Activated CD4-positive, alpha-beta T cell treated with anti-CD3 and anti-CD28 coated beads, Interleukin-2, amount 10 ng/mL, durations not matched to agents 7 days and 5 days (primary cell): ENCODE measurements around the gene GEMIN7. TPM values are rescaled to one million over a fixed set of nuclear protein-coding genes. Genes with fewer than 3 reads are reported as not detected.

ENCODE experiments used
- CTCF ChIA-PET: fragments of 350-600 bp; sonication (Branson Sonifier 250); formaldehyde crosslinking; loops from one replicate; lab custom pipeline; 2021; ENCODE audit warnings: antibody characterized with exemption; lab: Charles Lee
- POLR2A ChIA-PET: fragments of 350-600 bp; sonication (Branson Sonifier 250); formaldehyde crosslinking; loops from one replicate; lab custom pipeline; 2021; ENCODE audit warnings: antibody characterized with exemption; lab: Charles Lee
- DNase-seq: peaks from one replicate; pipeline ENCODE4 v3.0.0-alpha.2; 2020
- H3K27ac Mint-ChIP-seq: one replicate; pipeline ENCODE4 v1.8.0; 2021; ENCODE audit warnings: mild to moderate bottlenecking, moderate library complexity, mixed read lengths
- H3K27me3 Mint-ChIP-seq: one replicate; pipeline ENCODE4 v1.8.0; 2021; ENCODE audit warnings: mixed read lengths
- H3K36me3 Mint-ChIP-seq: one replicate; pipeline ENCODE4 v1.8.0; 2021; ENCODE audit warnings: low read depth, mixed read lengths
- H3K4me1 Mint-ChIP-seq: one replicate; pipeline ENCODE4 v1.8.0; 2021; ENCODE audit warnings: mixed read lengths
- H3K4me3 Mint-ChIP-seq: one replicate; pipeline ENCODE4 v1.8.0; 2021; ENCODE audit warnings: mild to moderate bottlenecking, moderate library complexity, mixed read lengths
- H3K9me3 Mint-ChIP-seq: one replicate; pipeline ENCODE4 v1.8.0; 2021; ENCODE audit warnings: mixed read lengths
- total RNA-seq, 2 experiments: library from RNA; stranded (reverse); gene quantifications; one replicate each; pipeline ENCODE4 v1.2.3, GENCODE V29; 2021

GEMIN7 gene
- total RNA-seq, 2 experiments from 2014 or later: 27.1 to 30.0 TPM

DNA sequence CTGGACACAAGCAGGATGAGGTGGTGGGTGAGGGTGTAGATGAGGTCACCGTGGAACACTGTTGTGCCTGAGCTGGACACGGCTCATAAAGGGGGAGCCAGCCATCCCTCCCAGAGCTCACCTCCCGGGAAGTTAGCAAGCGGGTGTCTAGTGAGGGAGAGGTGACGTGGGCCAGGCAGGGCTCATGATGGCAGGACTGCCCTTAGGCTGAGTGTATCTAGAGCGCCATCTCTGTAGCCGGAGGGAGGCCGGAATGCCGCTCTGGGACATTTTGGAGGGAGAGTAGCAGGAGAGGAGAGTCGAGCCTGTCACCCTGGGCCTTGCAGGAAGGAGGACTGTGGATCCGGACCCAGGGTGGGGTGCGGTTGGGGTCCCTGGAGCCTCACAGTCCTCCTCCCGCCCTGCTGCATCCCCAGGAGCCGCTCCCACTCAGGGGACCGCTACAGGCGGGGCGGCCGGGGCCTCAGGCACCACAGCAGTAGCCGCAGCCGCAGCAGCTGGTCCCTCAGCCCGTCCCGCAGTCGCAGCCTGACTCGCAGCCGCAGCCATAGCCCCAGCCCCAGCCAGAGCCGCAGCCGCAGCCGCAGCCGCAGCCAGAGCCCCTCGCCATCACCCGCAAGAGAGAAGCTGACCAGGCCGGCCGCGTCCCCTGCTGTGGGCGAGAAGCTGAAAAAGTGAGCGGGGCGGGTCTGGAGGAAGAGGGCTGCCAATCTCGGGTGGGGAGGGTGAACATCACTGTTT, 12.0 kb upstream of the GEMIN7 start:
- ChIA-PET CTCF (no interaction called here), POLR2A (interaction anchor here (0.5 kb wide), 1 partner anchor 168 kb away, joined by 5 read pairs; no protein-coding TSS in a partner anchor)
- Mint-ChIP-seq H3K27ac (no peak overlapping the region), H3K4me1 (no peaks in the 10 kb centered on the region), H3K36me3 (peaks cover 23% of the 10 kb centered on the region), H3K9me3 (no peaks in the 10 kb centered on the region), H3K4me3 (no peak overlapping the region), H3K27me3 (no peaks in the 10 kb centered on the region)
- DNase-seq: no peak

DNA sequence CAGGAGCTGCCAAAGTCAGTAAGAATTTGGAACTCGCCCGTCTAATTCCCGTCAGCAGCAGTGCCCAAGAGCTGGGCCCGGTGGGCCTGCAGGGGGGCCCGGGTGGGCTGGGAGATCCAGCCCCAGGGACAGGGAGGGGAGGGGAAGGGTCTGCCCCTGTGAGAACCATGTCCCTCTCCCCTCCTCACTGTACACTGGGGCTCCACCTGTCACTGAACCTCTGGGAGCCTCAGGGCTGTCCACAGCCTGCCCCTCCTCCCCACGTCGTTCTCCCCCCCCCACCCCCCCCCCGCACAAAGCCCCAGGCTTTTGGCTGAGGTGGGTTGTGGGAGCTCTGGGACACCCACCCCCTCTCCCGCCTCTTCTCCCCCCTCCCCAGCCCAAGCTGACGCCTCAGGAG, 11.0 kb upstream of the GEMIN7 start:
- Mint-ChIP-seq H3K4me3 (no peak overlapping the region), H3K27ac (no peak overlapping the region), H3K4me1 (no peaks in the 10 kb centered on the region), H3K9me3 (no peaks in the 10 kb centered on the region), H3K36me3 (peaks cover 21% of the 10 kb centered on the region), H3K27me3 (no peaks in the 10 kb centered on the region)
- ChIA-PET CTCF (interaction anchor here (1.5 kb wide), 1 partner anchor 9 kb away, joined by 6 read pairs; no protein-coding TSS in a partner anchor), POLR2A (no interaction called here)
- no peak for DNase-seq

DNA sequence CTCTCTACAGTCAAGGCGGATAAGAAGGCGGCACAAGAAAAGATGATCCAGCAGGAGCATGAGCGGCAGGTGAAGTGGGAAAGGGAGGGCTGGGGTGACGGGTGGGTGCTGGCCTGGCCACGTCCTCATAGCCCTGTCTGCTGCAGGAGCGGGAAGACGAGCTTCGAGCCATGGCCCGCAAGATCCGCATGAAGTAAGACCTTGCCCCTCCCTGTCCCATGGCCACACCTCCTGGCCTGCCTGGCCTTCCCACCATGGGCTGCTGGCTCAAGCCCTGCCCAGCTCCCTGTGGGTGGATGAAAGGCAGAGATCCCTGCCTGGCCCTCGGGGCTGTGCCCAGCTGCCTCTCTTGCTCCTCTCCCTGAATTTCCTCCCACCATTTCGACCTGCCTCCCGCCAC, 10.0 kb upstream of the GEMIN7 start:
- H3K9me3 Mint-ChIP-seq: no peaks in the 10 kb centered on the region
- peaks cover 21% of the 10 kb centered on the region for H3K36me3 Mint-ChIP-seq
- CTCF ChIA-PET: interaction anchor here (1.5 kb wide), 1 partner anchor 10 kb away, joined by 6 read pairs; no protein-coding TSS in a partner anchor
- H3K27me3 Mint-ChIP-seq: no peaks in the 10 kb centered on the region
- DNase-seq: no peak
- H3K27ac Mint-ChIP-seq: peak overlapping the region; percentile 39
- H3K4me3 Mint-ChIP-seq: no peak overlapping the region
- POLR2A ChIA-PET: interaction anchor here (0.7 kb wide), 1 partner anchor 406 kb away, joined by 4 read pairs; no protein-coding TSS in a partner anchor
- H3K4me1 Mint-ChIP-seq: no peaks in the 10 kb centered on the region

DNA sequence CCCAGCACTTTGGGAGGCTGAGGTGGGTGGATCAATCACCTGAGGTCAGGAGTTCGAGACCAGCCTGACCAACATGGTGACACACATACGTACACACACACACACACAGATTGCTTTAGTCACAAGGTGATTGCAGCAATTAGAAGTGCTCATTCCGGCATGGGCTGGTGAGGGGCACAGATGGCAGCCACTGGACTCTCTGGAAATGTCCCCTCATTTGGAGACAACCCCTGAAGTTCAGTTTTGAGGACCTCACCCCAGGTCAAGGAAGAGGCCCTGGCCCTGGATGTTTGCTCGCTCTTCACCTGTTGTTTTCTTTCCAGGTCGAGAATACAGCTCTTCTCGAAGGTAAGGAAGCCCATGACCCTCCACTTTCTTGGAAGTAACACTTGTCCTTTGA, 8.8 kb upstream of the GEMIN7 start:
- no peak overlapping the region for H3K4me3 Mint-ChIP-seq
- H3K36me3 Mint-ChIP-seq: peaks cover 17% of the 10 kb centered on the region
- H3K4me1 Mint-ChIP-seq: peaks cover 9% of the 10 kb centered on the region
- H3K9me3 Mint-ChIP-seq: no peaks in the 10 kb centered on the region
- ChIA-PET POLR2A (no interaction called here), CTCF (no interaction called here)
- no peaks in the 10 kb centered on the region for H3K27me3 Mint-ChIP-seq
- no peak for DNase-seq
- no peak overlapping the region for H3K27ac Mint-ChIP-seq

DNA sequence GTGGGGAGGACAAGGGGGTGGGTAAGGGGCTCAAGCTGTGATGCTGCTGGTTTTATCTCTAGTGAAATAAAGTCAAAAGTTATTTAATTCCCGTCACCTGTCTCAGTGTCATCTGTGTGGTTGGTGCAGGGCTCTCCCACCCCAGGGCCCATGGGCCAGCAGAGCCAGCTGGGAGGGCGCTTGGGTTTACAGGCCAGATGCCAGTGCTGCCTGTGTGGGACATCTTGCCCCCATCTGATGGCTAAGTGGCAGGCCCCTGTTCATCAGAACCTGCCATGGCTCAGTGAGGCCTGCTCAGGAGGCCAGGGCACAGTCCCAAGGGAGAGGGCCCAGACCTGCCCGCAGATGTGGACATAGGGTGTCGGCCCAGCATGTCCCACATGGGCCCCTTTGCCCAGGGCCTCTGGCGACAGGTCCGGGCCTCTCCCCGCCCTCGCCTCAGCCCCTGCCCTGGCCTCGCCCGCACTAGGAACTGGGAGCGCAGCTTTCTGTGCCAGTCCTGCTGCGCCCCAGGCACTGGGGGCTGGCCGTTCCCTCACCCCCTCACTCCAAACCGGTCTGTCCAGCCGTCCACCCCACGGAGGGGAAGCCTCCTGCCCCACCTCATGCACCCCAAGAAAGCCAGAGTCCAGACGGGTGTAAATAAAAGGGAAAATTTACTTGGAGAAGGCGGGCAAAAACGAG, 8.1 kb upstream of the GEMIN7 start:
- Mint-ChIP-seq H3K36me3 (peaks cover 17% of the 10 kb centered on the region), H3K4me1 (peaks cover 12% of the 10 kb centered on the region), H3K9me3 (no peaks in the 10 kb centered on the region), H3K27ac (no peak overlapping the region), H3K27me3 (no peaks in the 10 kb centered on the region), H3K4me3 (no peak overlapping the region)
- ChIA-PET CTCF (no interaction called here), POLR2A (no interaction called here)
- no peak for DNase-seq

DNA sequence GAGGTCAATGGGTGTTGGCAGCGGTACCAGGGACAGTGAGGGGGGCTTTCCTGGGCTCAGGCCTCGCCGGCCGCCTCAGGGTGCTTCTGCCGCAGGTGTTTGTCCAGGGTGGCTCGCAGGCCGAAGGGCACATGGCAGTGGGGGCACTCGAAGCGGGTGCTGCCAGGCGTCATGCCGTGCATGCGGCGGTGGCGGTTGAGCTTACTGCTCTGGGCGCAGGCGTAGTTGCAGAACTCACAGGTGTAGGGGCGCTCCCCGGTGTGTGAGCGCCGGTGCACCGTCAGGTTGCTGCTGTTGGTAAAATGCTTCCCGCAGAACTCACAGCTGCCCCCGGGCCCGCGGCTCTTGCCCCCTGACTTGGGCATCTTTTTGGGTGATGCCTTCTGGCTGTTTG, 7.5 kb upstream of the GEMIN7 start:
- Mint-ChIP-seq H3K4me3 (no peak overlapping the region), H3K27ac (no peak overlapping the region), H3K4me1 (peaks cover 17% of the 10 kb centered on the region), H3K36me3 (peaks cover 17% of the 10 kb centered on the region), H3K9me3 (no peaks in the 10 kb centered on the region), H3K27me3 (no peaks in the 10 kb centered on the region)
- ChIA-PET POLR2A (no interaction called here), CTCF (no interaction called here)
- DNase-seq: no peak

DNA sequence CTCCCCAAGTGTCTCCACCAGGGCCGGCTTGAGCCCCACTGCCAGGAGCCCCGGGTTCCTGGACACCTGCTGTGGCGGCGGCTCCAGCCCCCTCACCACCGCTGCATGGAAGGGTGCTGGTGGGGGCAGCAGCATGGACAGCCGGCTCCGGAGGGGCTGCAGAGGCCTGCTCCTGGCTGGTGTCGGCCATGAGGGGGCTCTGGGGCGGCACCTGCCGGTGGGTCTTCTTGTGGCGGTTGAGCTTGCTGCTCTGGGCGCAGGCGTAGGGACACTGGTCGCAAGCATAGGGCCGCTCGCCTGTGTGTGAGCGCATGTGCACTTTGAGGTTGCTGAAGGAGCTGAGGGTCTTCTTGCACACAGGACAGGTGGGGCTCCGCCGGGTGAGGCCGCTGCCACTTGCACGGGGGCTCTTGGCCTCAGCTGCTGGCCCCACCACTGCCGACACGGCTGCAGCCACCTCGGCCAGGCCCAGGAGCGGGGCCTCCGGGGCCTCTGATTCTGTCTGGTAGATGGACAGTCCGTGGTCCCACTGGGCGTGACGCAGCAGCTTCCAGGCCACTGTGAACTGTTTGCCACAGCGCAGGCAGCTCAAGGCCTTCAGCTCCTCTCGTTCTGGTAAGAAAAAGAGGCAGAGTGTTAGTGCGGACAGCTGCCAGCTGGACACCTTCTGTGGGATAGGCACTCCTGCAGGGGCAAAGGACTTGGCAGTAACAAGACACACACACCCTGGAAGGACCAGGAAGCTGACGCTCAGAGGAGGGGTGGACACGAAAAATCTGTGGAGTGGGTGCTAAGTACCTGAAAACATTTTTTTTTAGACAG, 6.9 kb upstream of the GEMIN7 start:
- ChIA-PET POLR2A (interaction anchor here (0.6 kb wide), 1 partner anchor 25 kb away, joined by 3 read pairs; no protein-coding TSS in a partner anchor), CTCF (interaction anchor here (1.5 kb wide), 1 partner anchor 13 kb away, joined by 5 read pairs; no protein-coding TSS in a partner anchor)
- Mint-ChIP-seq H3K4me3 (no peak overlapping the region), H3K27me3 (no peaks in the 10 kb centered on the region), H3K9me3 (no peaks in the 10 kb centered on the region), H3K27ac (no peak overlapping the region), H3K4me1 (peaks cover 24% of the 10 kb centered on the region), H3K36me3 (peaks cover 15% of the 10 kb centered on the region)
- no peak for DNase-seq

DNA sequence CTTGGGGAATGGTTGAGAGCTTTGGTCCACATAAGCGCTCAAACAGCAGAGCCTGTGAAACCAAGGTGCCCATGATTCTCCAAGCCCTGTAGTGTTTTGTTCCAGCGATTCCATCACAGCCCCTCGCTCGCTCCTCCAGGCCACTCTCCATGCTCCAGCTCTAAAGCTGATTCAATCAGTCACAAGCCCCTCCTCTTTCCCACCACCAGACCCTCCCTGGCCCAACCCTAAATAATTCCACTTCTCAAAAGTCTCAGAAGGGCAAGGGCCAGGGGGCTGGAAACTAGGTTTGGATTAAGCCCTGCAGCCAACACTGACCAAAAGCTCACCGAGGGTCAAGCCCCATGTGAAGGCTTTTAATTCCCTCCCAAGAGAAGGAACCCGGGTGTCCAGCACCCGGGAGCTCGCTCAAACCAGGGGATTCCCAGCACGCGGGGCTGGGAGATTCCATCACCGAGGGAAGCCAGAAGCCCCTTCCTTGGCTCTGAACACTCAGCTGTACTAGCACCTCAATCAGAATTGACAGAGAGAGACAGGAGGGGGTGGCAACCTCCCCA, 4.2 kb upstream of the GEMIN7 start:
- CTCF ChIA-PET: interaction anchor here (1.1 kb wide), 1 partner anchor 10 kb away, joined by 3 read pairs; no protein-coding TSS in a partner anchor
- no peak for DNase-seq
- H3K4me3 Mint-ChIP-seq: peak overlapping the region; percentile 57
- H3K4me1 Mint-ChIP-seq: peaks cover 42% of the 10 kb centered on the region
- POLR2A ChIA-PET: no interaction called here
- no peaks in the 10 kb centered on the region for H3K27me3 Mint-ChIP-seq
- no peaks in the 10 kb centered on the region for H3K9me3 Mint-ChIP-seq
- peak overlapping the region; percentile 71 for H3K27ac Mint-ChIP-seq
- H3K36me3 Mint-ChIP-seq: peaks cover 9% of the 10 kb centered on the region

DNA sequence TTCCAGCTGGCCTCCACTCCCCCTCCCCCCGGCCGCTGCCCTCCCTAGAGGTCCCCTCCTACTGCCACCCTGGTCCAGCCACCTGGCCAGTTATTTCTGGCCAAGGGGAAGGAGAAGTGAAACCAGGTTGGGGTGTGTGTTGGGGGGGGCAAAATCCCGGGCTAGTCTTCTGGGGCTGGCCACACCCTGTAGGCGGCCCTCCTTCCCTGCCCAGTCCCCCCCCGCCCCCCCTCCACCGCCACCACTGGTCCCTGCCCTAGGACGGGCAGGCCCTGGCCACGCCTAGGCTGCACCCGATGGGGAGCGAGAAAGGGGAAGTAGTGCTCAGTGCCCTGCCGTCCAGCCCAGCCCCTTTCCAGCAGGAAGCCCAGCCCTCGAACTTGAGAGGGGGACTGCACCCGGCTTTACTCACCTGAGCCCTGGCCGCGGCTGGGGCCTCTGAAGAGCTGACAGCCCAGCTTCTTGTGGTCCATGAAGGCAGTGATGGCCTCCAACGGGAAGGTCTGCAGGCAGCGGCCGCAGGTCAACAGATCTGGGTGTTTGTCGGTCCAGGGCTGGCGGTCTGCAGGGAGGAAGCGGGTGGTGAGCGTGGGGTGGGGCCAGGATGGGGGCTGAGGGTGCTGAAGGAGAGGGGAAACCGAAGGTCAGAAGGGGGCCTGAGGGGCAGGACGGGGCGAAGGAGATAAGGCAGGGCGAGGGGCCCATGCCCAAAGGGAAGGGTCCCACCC, 3.6 kb upstream of the GEMIN7 start:
- peak; percentile 57 for DNase-seq
- ChIA-PET CTCF (interaction anchor here (1.6 kb wide), 1 partner anchor 15 kb away, joined by 4 read pairs; no protein-coding TSS in a partner anchor), POLR2A (no interaction called here)
- no peaks in the 10 kb centered on the region for H3K9me3 Mint-ChIP-seq
- peak overlapping the region; percentile 77 for H3K4me3 Mint-ChIP-seq
- H3K27me3 Mint-ChIP-seq: no peaks in the 10 kb centered on the region
- H3K4me1 Mint-ChIP-seq: peaks cover 48% of the 10 kb centered on the region
- peaks cover 7% of the 10 kb centered on the region for H3K36me3 Mint-ChIP-seq
- peak overlapping the region; percentile 82 for H3K27ac Mint-ChIP-seq

DNA sequence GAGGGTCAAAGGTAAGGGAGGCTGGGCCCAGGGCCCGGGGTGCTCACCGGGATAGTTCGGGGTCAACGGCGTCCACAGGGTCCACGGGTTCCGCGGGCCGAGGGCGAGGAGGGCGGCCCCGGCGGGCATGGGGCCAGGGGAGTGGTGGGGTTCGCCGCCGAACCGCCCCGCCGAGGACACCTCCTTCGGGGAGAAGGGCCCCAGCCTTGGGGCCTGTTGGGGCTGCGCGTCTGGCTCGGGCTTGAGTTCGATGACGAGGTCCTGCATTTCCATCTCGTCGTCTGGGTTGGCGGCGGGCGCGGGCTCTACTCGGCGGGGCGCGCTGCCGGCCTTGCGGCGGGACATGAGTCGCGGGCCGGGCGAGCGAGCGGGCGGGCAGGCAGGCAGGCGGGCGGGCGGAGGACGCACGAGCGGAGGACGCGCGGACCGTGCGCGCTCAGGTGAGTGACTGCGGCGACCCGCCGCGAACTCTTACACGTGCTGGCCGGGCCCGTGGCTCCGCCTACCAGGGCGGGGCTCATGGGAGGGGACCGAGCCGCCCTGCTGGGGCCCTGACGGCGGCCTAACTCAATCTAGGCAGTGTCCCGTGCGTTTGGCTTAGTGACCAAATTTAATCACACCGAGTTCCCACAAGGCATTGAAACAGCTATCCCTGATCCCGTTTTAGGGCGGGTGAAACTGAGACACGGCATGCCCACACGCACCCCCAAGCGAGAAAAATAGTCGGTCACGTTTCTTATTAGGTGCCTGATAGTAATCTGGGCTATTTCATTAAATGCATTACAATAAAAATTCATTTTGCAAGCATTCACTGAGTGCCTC, 2.8 kb upstream of the GEMIN7 start, which contains the start of gene ZNF296:
Gene ZNF296 (minus strand): TSS at position 450 of the 822 bp plus-strand sequence. CDS start 105 bp downstream, at position 345.
- DNase-seq: peak; percentile 79
- POLR2A ChIA-PET: no interaction called here
- Mint-ChIP-seq H3K27me3 (no peaks in the 10 kb centered on the region), H3K9me3 (no peaks in the 10 kb centered on the region), H3K4me3 (peak within 1 kb of the TSS; percentile 77), H3K4me1 (peaks cover 54% of the 10 kb centered on the region), H3K27ac (peak within 1 kb of the TSS; percentile 82), H3K36me3 (peaks cover 7% of the 10 kb centered on the region)
- CTCF ChIA-PET: interaction anchor here (1.6 kb wide), 1 partner anchor 16 kb away, joined by 4 read pairs; no protein-coding TSS in a partner anchor
